ENCODE results near the gene SNTG2. TPM values are rescaled to one million over a fixed set of nuclear protein-coding genes. Genes with fewer than 3 reads are reported as not detected.

The SNTG2 gene
- polyA plus RNA-seq, 2 donors = 0.26 to 0.33 TPM

GRCh38 chr2:1026141-1026540 is 75.5 kb downstream of the SNTG2 start:
- no peak overlapping the region for H3K27ac ChIP-seq (ENCODE audit: low read depth in 2 of 2, low read length in 1 of 2)
- H3K27me3 ChIP-seq (ENCODE audit: control insufficient read depth in 1 of 2, insufficient read depth in 2 of 2, low read length in 2 of 2) = no peaks in the 10 kb centered on the region
- peaks cover 0 to 9% of the 10 kb centered on the region in 2 donors for H3K9me3 ChIP-seq (ENCODE audit: control insufficient read depth in 2 of 2, insufficient read depth in 1 of 2, low read depth in 1 of 2, low read length in 1 of 2)
- H3K4me3 ChIP-seq (ENCODE audit: low read depth in 1 of 2, low read length in 2 of 2) = no peak overlapping the region
- H3K36me3 ChIP-seq (ENCODE audit: control insufficient read depth in 2 of 2, insufficient read depth in 2 of 2, low read length in 1 of 2) = no peaks in the 10 kb centered on the region
- 32 to 75% methylated on average over 4 of the region's 4 CpGs for WGBS, 2 donors
- H3K4me1 ChIP-seq (ENCODE audit: control insufficient read depth in 2 of 2, insufficient read depth in 2 of 2, low read length in 1 of 2) = no peaks in the 10 kb centered on the region

- 79 to 85% methylated on average over 8 of the region's 8 CpGs for WGBS, 2 donors
- Histone ChIP-seq H3K4me3 (ENCODE audit: low read depth in 1 of 2, low read length in 2 of 2) (no peak overlapping the region), H3K27ac (ENCODE audit: low read depth in 2 of 2, low read length in 1 of 2) (no peak overlapping the region), H3K36me3 (ENCODE audit: control insufficient read depth in 2 of 2, insufficient read depth in 2 of 2, low read length in 1 of 2) (no peaks in the 10 kb centered on the region), H3K4me1 (ENCODE audit: control insufficient read depth in 2 of 2, insufficient read depth in 2 of 2, low read length in 1 of 2) (no peaks in the 10 kb centered on the region), H3K27me3 (ENCODE audit: control insufficient read depth in 1 of 2, insufficient read depth in 2 of 2, low read length in 2 of 2) (no peaks in the 10 kb centered on the region), H3K9me3 (ENCODE audit: control insufficient read depth in 2 of 2, insufficient read depth in 1 of 2, low read depth in 1 of 2, low read length in 1 of 2) (peaks cover 0 to 4% of the 10 kb centered on the region in 2 donors)
Measured at GRCh38 chr2:1028831-1029230, 78.2 kb downstream of the SNTG2 start.

- no peaks in the 10 kb centered on the region for H3K27me3 ChIP-seq (ENCODE audit: control insufficient read depth in 1 of 2, insufficient read depth in 2 of 2, low read length in 2 of 2)
- no peak overlapping the region for H3K4me3 ChIP-seq (ENCODE audit: low read depth in 1 of 2, low read length in 2 of 2)
- H3K27ac ChIP-seq (ENCODE audit: low read depth in 2 of 2, low read length in 1 of 2) = no peak overlapping the region
- WGBS, 2 donors = 85 to 87% methylated on average over 13 of the region's 13 CpGs
- H3K4me1 ChIP-seq (ENCODE audit: control insufficient read depth in 2 of 2, insufficient read depth in 2 of 2, low read length in 1 of 2) = no peaks in the 10 kb centered on the region
- H3K9me3 ChIP-seq (ENCODE audit: control insufficient read depth in 2 of 2, insufficient read depth in 1 of 2, low read depth in 1 of 2, low read length in 1 of 2) = no peaks in the 10 kb centered on the region
- no peaks in the 10 kb centered on the region for H3K36me3 ChIP-seq (ENCODE audit: control insufficient read depth in 2 of 2, insufficient read depth in 2 of 2, low read length in 1 of 2)
Measured at GRCh38 chr2:1032030-1032429, 81.4 kb downstream of the SNTG2 start.

- Histone ChIP-seq H3K27ac (ENCODE audit: low read depth in 2 of 2, low read length in 1 of 2) (no peak overlapping the region), H3K4me3 (ENCODE audit: low read depth in 1 of 2, low read length in 2 of 2) (no peak overlapping the region), H3K27me3 (ENCODE audit: control insufficient read depth in 1 of 2, insufficient read depth in 2 of 2, low read length in 2 of 2) (no peaks in the 10 kb centered on the region), H3K36me3 (ENCODE audit: control insufficient read depth in 2 of 2, insufficient read depth in 2 of 2, low read length in 1 of 2) (no peaks in the 10 kb centered on the region), H3K9me3 (ENCODE audit: control insufficient read depth in 2 of 2, insufficient read depth in 1 of 2, low read depth in 1 of 2, low read length in 1 of 2) (no peaks in the 10 kb centered on the region), H3K4me1 (ENCODE audit: control insufficient read depth in 2 of 2, insufficient read depth in 2 of 2, low read length in 1 of 2) (no peaks in the 10 kb centered on the region)
- WGBS, 2 donors = 78 to 86% methylated on average over 3 of the region's 3 CpGs
Measured at GRCh38 chr2:1033069-1033468, 82.4 kb downstream of the SNTG2 start.

GRCh38 chr2:1037066-1037465 is 86.4 kb downstream of the SNTG2 start:
- no peak overlapping the region for H3K27ac ChIP-seq (ENCODE audit: low read depth in 2 of 2, low read length in 1 of 2)
- no peaks in the 10 kb centered on the region for H3K4me1 ChIP-seq (ENCODE audit: control insufficient read depth in 2 of 2, insufficient read depth in 2 of 2, low read length in 1 of 2)
- no peak overlapping the region for H3K4me3 ChIP-seq (ENCODE audit: low read depth in 1 of 2, low read length in 2 of 2)
- no peaks in the 10 kb centered on the region for H3K36me3 ChIP-seq (ENCODE audit: control insufficient read depth in 2 of 2, insufficient read depth in 2 of 2, low read length in 1 of 2)
- WGBS, 2 donors = 65 to 73% methylated on average over 4 of the region's 4 CpGs
- H3K27me3 ChIP-seq (ENCODE audit: control insufficient read depth in 1 of 2, insufficient read depth in 2 of 2, low read length in 2 of 2) = no peaks in the 10 kb centered on the region
- peaks cover 0 to 4% of the 10 kb centered on the region in 2 donors for H3K9me3 ChIP-seq (ENCODE audit: control insufficient read depth in 2 of 2, insufficient read depth in 1 of 2, low read depth in 1 of 2, low read length in 1 of 2)

GRCh38 chr2:1039549-1039948 is 88.9 kb downstream of the SNTG2 start:
- Histone ChIP-seq H3K27me3 (ENCODE audit: control insufficient read depth in 1 of 2, insufficient read depth in 2 of 2, low read length in 2 of 2) (no peaks in the 10 kb centered on the region), H3K36me3 (ENCODE audit: control insufficient read depth in 2 of 2, insufficient read depth in 2 of 2, low read length in 1 of 2) (no peaks in the 10 kb centered on the region), H3K4me3 (ENCODE audit: low read depth in 1 of 2, low read length in 2 of 2) (no peak overlapping the region), H3K4me1 (ENCODE audit: control insufficient read depth in 2 of 2, insufficient read depth in 2 of 2, low read length in 1 of 2) (no peaks in the 10 kb centered on the region), H3K9me3 (ENCODE audit: control insufficient read depth in 2 of 2, insufficient read depth in 1 of 2, low read depth in 1 of 2, low read length in 1 of 2) (peaks cover 0 to 4% of the 10 kb centered on the region in 2 donors), H3K27ac (ENCODE audit: low read depth in 2 of 2, low read length in 1 of 2) (no peak overlapping the region)
- 75 to 77% methylated on average over 5 of the region's 5 CpGs for WGBS, 2 donors

GRCh38 chr2:1041012-1041805 is 90.6 kb downstream of the SNTG2 start:
- Histone ChIP-seq H3K4me3 (ENCODE audit: low read depth in 1 of 2, low read length in 2 of 2) (no peak overlapping the region), H3K27ac (ENCODE audit: low read depth in 2 of 2, low read length in 1 of 2) (no peak overlapping the region), H3K4me1 (ENCODE audit: control insufficient read depth in 2 of 2, insufficient read depth in 2 of 2, low read length in 1 of 2) (no peaks in the 10 kb centered on the region), H3K9me3 (ENCODE audit: control insufficient read depth in 2 of 2, insufficient read depth in 1 of 2, low read depth in 1 of 2, low read length in 1 of 2) (peaks cover 0 to 4% of the 10 kb centered on the region in 2 donors), H3K27me3 (ENCODE audit: control insufficient read depth in 1 of 2, insufficient read depth in 2 of 2, low read length in 2 of 2) (no peaks in the 10 kb centered on the region), H3K36me3 (ENCODE audit: control insufficient read depth in 2 of 2, insufficient read depth in 2 of 2, low read length in 1 of 2) (no peaks in the 10 kb centered on the region)
- 47 to 48% methylated on average over 9 of the region's 9 CpGs for WGBS, 2 donors

GRCh38 chr2:1045109-1045508 is 94.5 kb downstream of the SNTG2 start:
- Histone ChIP-seq H3K27me3 (ENCODE audit: control insufficient read depth in 1 of 2, insufficient read depth in 2 of 2, low read length in 2 of 2) (no peaks in the 10 kb centered on the region), H3K4me3 (ENCODE audit: low read depth in 1 of 2, low read length in 2 of 2) (no peak overlapping the region), H3K27ac (ENCODE audit: low read depth in 2 of 2, low read length in 1 of 2) (no peak overlapping the region), H3K36me3 (ENCODE audit: control insufficient read depth in 2 of 2, insufficient read depth in 2 of 2, low read length in 1 of 2) (no peaks in the 10 kb centered on the region), H3K4me1 (ENCODE audit: control insufficient read depth in 2 of 2, insufficient read depth in 2 of 2, low read length in 1 of 2) (no peaks in the 10 kb centered on the region), H3K9me3 (ENCODE audit: control insufficient read depth in 2 of 2, insufficient read depth in 1 of 2, low read depth in 1 of 2, low read length in 1 of 2) (peaks cover 0 to 2% of the 10 kb centered on the region in 2 donors)
- 56 to 70% methylated on average over 1 of the region's 1 CpG for WGBS, 2 donors

GRCh38 chr2:1046067-1046466 is 95.4 kb downstream of the SNTG2 start:
- H3K4me3 ChIP-seq (ENCODE audit: low read depth in 1 of 2, low read length in 2 of 2) = no peak overlapping the region
- H3K27me3 ChIP-seq (ENCODE audit: control insufficient read depth in 1 of 2, insufficient read depth in 2 of 2, low read length in 2 of 2) = no peaks in the 10 kb centered on the region
- WGBS, 2 donors = 62 to 64% methylated on average over 4 of the region's 4 CpGs
- H3K27ac ChIP-seq (ENCODE audit: low read depth in 2 of 2, low read length in 1 of 2) = no peak overlapping the region
- H3K36me3 ChIP-seq (ENCODE audit: control insufficient read depth in 2 of 2, insufficient read depth in 2 of 2, low read length in 1 of 2) = no peaks in the 10 kb centered on the region
- H3K4me1 ChIP-seq (ENCODE audit: control insufficient read depth in 2 of 2, insufficient read depth in 2 of 2, low read length in 1 of 2) = no peaks in the 10 kb centered on the region
- no peaks in the 10 kb centered on the region for H3K9me3 ChIP-seq (ENCODE audit: control insufficient read depth in 2 of 2, insufficient read depth in 1 of 2, low read depth in 1 of 2, low read length in 1 of 2)

- Histone ChIP-seq H3K4me3 (ENCODE audit: low read depth in 1 of 2, low read length in 2 of 2) (no peak overlapping the region), H3K27ac (ENCODE audit: low read depth in 2 of 2, low read length in 1 of 2) (no peak overlapping the region), H3K27me3 (ENCODE audit: control insufficient read depth in 1 of 2, insufficient read depth in 2 of 2, low read length in 2 of 2) (no peaks in the 10 kb centered on the region), H3K9me3 (ENCODE audit: control insufficient read depth in 2 of 2, insufficient read depth in 1 of 2, low read depth in 1 of 2, low read length in 1 of 2) (no peaks in the 10 kb centered on the region), H3K4me1 (ENCODE audit: control insufficient read depth in 2 of 2, insufficient read depth in 2 of 2, low read length in 1 of 2) (no peaks in the 10 kb centered on the region), H3K36me3 (ENCODE audit: control insufficient read depth in 2 of 2, insufficient read depth in 2 of 2, low read length in 1 of 2) (no peaks in the 10 kb centered on the region)
- 7 to 11% methylated on average over 1 of the region's 1 CpG for WGBS, 2 donors
Measured at GRCh38 chr2:1047485-1047884, 96.8 kb downstream of the SNTG2 start.
